Cardiac muscle cell (in vitro differentiated cells and primary cell): Measurements from ENCODE around the gene UBE3D. TPM values are rescaled to one million over a fixed set of nuclear protein-coding genes. Genes with fewer than 3 reads are reported as not detected.
A peak's percentile ranks its signal among the peaks of the same experiment; 100 is the strongest.

Experiments used
- DNase-seq, 2 donors: peaks; one replicate each; pipeline versions ENCODE4 v3.0.0 to v3.0.0-alpha.2; 2010 to 2017; ENCODE audit warnings: low read depth in 1 of 2, low spot score in 1 of 2
- H3K27ac ChIP-seq: fragments of 200-600 bp; sonication (generic); 2 replicates; pipeline ENCODE4 v1.5.1; 2016
- H3K27me3 ChIP-seq: fragments of 200-600 bp; sonication (generic); 2 replicates; pipeline ENCODE4 v1.6.0; 2016; ENCODE audit warnings: control low read depth
- H3K36me3 ChIP-seq: fragments of 200-600 bp; sonication (generic); 2 replicates; pipeline ENCODE4 v1.5.1; 2016; ENCODE audit warnings: control low read depth
- H3K4me1 ChIP-seq: fragments of 200-600 bp; sonication (generic); 2 replicates; pipeline ENCODE4 v1.8.1; 2017; ENCODE audit warnings: low read depth, mild to moderate bottlenecking, mixed run types
- H3K4me3 ChIP-seq: fragments of 200-600 bp; sonication (generic); 2 replicates; pipeline ENCODE4 v1.5.1; 2016; ENCODE audit warnings: mild to moderate bottlenecking
- H3K9me3 ChIP-seq: fragments of 200-600 bp; sonication (generic); 2 replicates; pipeline ENCODE4 v1.5.1; 2017; ENCODE audit warnings: low read depth, mild to moderate bottlenecking, control low read depth
- CTCF ChIP-seq: IDR thresholded peaks from 2 replicates; pipeline ENCODE4 v1.5.1; 2012; ENCODE audit warnings: low read depth, mild to moderate bottlenecking, low read length
- polyA plus RNA-seq: library from polyadenylated mRNA; unstranded; fragments of >200 nt; fragmentation: Nextera tagmentation; extraction: Ambion mirVana; gene quantifications from 2 replicates; pipeline ENCODE4 v1.2.1, GENCODE V29; 2016
- total RNA-seq: library from RNA; depleted of rRNA; stranded (reverse); fragments of >200 nt; gene quantifications from 2 replicates; pipeline ENCODE4 v1.2.3, GENCODE V29; 2016

The UBE3D gene
- total and polyA plus RNA-seq, 2 experiments from 2014 or later = 14.5 to 19.5 TPM

GRCh38 chr6:82924799-82925535 lies 140.7 kb downstream of the UBE3D start:
- Histone ChIP-seq H3K27ac (no peak overlapping the region), H3K9me3 (no peaks in the 10 kb centered on the region), H3K36me3 (no peaks in the 10 kb centered on the region), H3K27me3 (no peaks in the 10 kb centered on the region), H3K4me3 (no peak overlapping the region), H3K4me1 (no peaks in the 10 kb centered on the region)
- peak in 1 of 2 donors; percentile 32 for DNase-seq
- TF ChIP-seq CTCF = no peak

- no peak for TF ChIP-seq CTCF
- H3K27ac ChIP-seq = no peak overlapping the region
Observed at GRCh38 chr6:82921258-82921657, 144.4 kb downstream of the UBE3D start.

GRCh38 chr6:82917346-82918064 lies 148.1 kb downstream of the UBE3D start:
- Histone ChIP-seq H3K4me3 (no peak overlapping the region), H3K4me1 (no peaks in the 10 kb centered on the region), H3K27me3 (no peaks in the 10 kb centered on the region), H3K9me3 (no peaks in the 10 kb centered on the region), H3K27ac (no peak overlapping the region), H3K36me3 (no peaks in the 10 kb centered on the region)
- DNase-seq = peak in 1 of 2 donors; percentile 11
- no peak for TF ChIP-seq CTCF

More at GRCh38 chr6:82921258-82921657, 144.4 kb downstream of the UBE3D start:
- Histone ChIP-seq H3K9me3 (no peaks in the 10 kb centered on the region), H3K36me3 (no peaks in the 10 kb centered on the region), H3K4me1 (no peaks in the 10 kb centered on the region), H3K27me3 (no peaks in the 10 kb centered on the region), H3K4me3 (no peak overlapping the region)
- no peak for DNase-seq

GRCh38 chr6:82915666-82916065 lies 150.0 kb downstream of the UBE3D start:
- no peak for TF ChIP-seq CTCF
- H3K27ac ChIP-seq = no peak overlapping the region
- H3K9me3 ChIP-seq = no peaks in the 10 kb centered on the region
- H3K36me3 ChIP-seq = no peaks in the 10 kb centered on the region
- no peaks in the 10 kb centered on the region for H3K27me3 ChIP-seq
- no peak overlapping the region for H3K4me3 ChIP-seq
- DNase-seq = no peak
- H3K4me1 ChIP-seq = peaks cover 3% of the 10 kb centered on the region

GRCh38 chr6:82914511-82914910 lies 151.1 kb downstream of the UBE3D start:
- H3K4me1 ChIP-seq = peaks cover 10% of the 10 kb centered on the region
- H3K27me3 ChIP-seq = no peaks in the 10 kb centered on the region
- DNase-seq = no peak
- H3K36me3 ChIP-seq = no peaks in the 10 kb centered on the region
- no peak overlapping the region for H3K4me3 ChIP-seq
- TF ChIP-seq CTCF = no peak
- no peaks in the 10 kb centered on the region for H3K9me3 ChIP-seq
- no peak overlapping the region for H3K27ac ChIP-seq
